H9 (cell line): ENCODE results near the gene POLR3H. TPM values are rescaled to one million over a fixed set of nuclear protein-coding genes. Genes with fewer than 3 reads are reported as not detected.
"Not testable (repeated sequence)": the region's sequence is repeated elsewhere in the genome, so short reads cannot be mapped to it uniquely, and the experiment has no call there.

Experiments
- DNase-seq: peaks from one replicate; pipeline ENCODE4 v3.0.0-alpha.2; 2017
- H2AFZ ChIP-seq: one replicate; pipeline ENCODE4 v1.6.1; 2013; ENCODE audit warnings: mild to moderate bottlenecking, low read length, control low read depth, moderate library complexity
- H2AK5ac ChIP-seq: 2 replicates; pipeline ENCODE4 v1.6.1; 2013; ENCODE audit warnings: low read length, control low read depth, mixed read lengths; ENCODE audit not compliant: insufficient read length
- H2BK120ac ChIP-seq: one replicate; pipeline ENCODE4 v1.6.1; 2013; ENCODE audit warnings: low read depth, mild to moderate bottlenecking, low read length, control low read depth, inconsistent platforms; ENCODE audit not compliant: poor library complexity, severe bottlenecking
- H2BK12ac ChIP-seq: 2 replicates; pipeline ENCODE4 v1.6.1; 2013; ENCODE audit warnings: low read length, control low read depth, mixed read lengths, low read depth; ENCODE audit not compliant: insufficient read length
- H2BK15ac ChIP-seq: 2 replicates; pipeline ENCODE4 v1.6.1; 2013; ENCODE audit warnings: low read depth, low read length, control low read depth
- H2BK20ac ChIP-seq: one replicate; pipeline ENCODE4 v1.6.1; 2013; ENCODE audit warnings: low read depth, mild to moderate bottlenecking, low read length, control low read depth, inconsistent platforms; ENCODE audit not compliant: poor library complexity, severe bottlenecking
- H2BK5ac ChIP-seq: 2 replicates; pipeline ENCODE4 v1.6.1; 2013; ENCODE audit warnings: low read length, control low read depth, mixed read lengths; ENCODE audit not compliant: insufficient read length
- H3K14ac ChIP-seq: 2 replicates; pipeline ENCODE4 v1.6.1; 2013; ENCODE audit warnings: low read length, control low read depth; ENCODE audit not compliant: insufficient read depth
- H3K18ac ChIP-seq: 2 replicates; pipeline ENCODE4 v1.6.1; 2013; ENCODE audit warnings: low read depth, mild to moderate bottlenecking, mixed read lengths, low read length, control low read depth; ENCODE audit not compliant: insufficient read length
- H3K23ac ChIP-seq: 2 replicates; pipeline ENCODE4 v1.6.1; 2013; ENCODE audit warnings: low read length, control low read depth, mixed read lengths, low read depth; ENCODE audit not compliant: insufficient read length
- H3K23me2 ChIP-seq: 2 replicates; pipeline ENCODE4 v1.6.1; 2013; ENCODE audit warnings: low read depth, mild to moderate bottlenecking, mixed read lengths, low read length, control low read depth; ENCODE audit not compliant: insufficient read length, poor library complexity, severe bottlenecking
- H3K27ac ChIP-seq: 2 replicates; pipeline ENCODE4 v1.5.1; 2013; ENCODE audit warnings: low read length, control low read depth, mixed read lengths, low read depth; ENCODE audit not compliant: insufficient read length
- H3K27me3 ChIP-seq: 2 replicates; pipeline ENCODE4 v1.6.1; 2013; ENCODE audit warnings: low read length, control low read depth, inconsistent platforms; ENCODE audit not compliant: insufficient read depth
- H3K4ac ChIP-seq: 2 replicates; pipeline ENCODE4 v1.6.1; 2013; ENCODE audit warnings: low read depth, mild to moderate bottlenecking, control low read depth, inconsistent platforms, low read length, moderate library complexity
- H3K4me1 ChIP-seq: 2 replicates; pipeline ENCODE4 v1.6.1; 2013; ENCODE audit warnings: low read length, control low read depth, inconsistent platforms; ENCODE audit not compliant: insufficient read depth
- H3K4me2 ChIP-seq: 2 replicates; pipeline ENCODE4 v1.6.1; 2013; ENCODE audit warnings: low read length, control low read depth, mixed read lengths; ENCODE audit not compliant: insufficient read length, insufficient read depth
- H3K56ac ChIP-seq: 2 replicates; pipeline ENCODE4 v1.6.1; 2013; ENCODE audit warnings: low read depth, mild to moderate bottlenecking, mixed read lengths, low read length, control low read depth; ENCODE audit not compliant: insufficient read length
- H3K79me1 ChIP-seq: 2 replicates; pipeline ENCODE4 v1.6.1; 2013; ENCODE audit warnings: low read depth, mild to moderate bottlenecking, moderate library complexity, low read length, control low read depth, inconsistent platforms; ENCODE audit not compliant: insufficient read depth, poor library complexity, severe bottlenecking
- H3K79me2 ChIP-seq: 2 replicates; pipeline ENCODE4 v1.6.1; 2013; ENCODE audit warnings: low read length, control low read depth, inconsistent platforms; ENCODE audit not compliant: insufficient read depth
- H3K9ac ChIP-seq: 2 replicates; pipeline ENCODE4 v1.6.1; 2013; ENCODE audit warnings: low read length, control low read depth, mixed read lengths; ENCODE audit not compliant: insufficient read length; ENCODE audit errors: extremely low read depth
- H3K9me3 ChIP-seq: one replicate; pipeline ENCODE4 v1.6.1; 2013; ENCODE audit warnings: low read depth, low read length, inconsistent platforms; ENCODE audit not compliant: control insufficient read depth
- H3T11ph ChIP-seq: one replicate; pipeline ENCODE4 v1.6.1; 2013; ENCODE audit warnings: mild to moderate bottlenecking, low read length, control low read depth, inconsistent platforms
- H4K20me1 ChIP-seq: one replicate; pipeline ENCODE4 v1.6.1; 2013; ENCODE audit not compliant: control insufficient read depth, insufficient read length, insufficient read depth
- H4K5ac ChIP-seq: 2 replicates; pipeline ENCODE4 v1.6.1; 2013; ENCODE audit warnings: low read depth, mild to moderate bottlenecking, mixed read lengths, low read length, control low read depth; ENCODE audit not compliant: insufficient read length
- H4K8ac ChIP-seq: replicated peaks from 2 replicates; pipeline ENCODE4 v1.6.1; 2013; ENCODE audit warnings: low read length, control low read depth, mixed read lengths, low read depth; ENCODE audit not compliant: insufficient read length
- H4K91ac ChIP-seq: 2 replicates; pipeline ENCODE4 v1.6.1; 2013; ENCODE audit warnings: low read depth, mild to moderate bottlenecking, moderate library complexity, mixed read lengths, low read length, control low read depth; ENCODE audit not compliant: insufficient read length
- H3K27ac Mint-ChIP-seq, 3 experiments: 2 replicates in 2 of 3; 3 replicates in 1 of 3; pipeline ENCODE4 v1.8.0; 2020 to 2021; ENCODE audit warnings: mixed read lengths in 3 of 3, mild to moderate bottlenecking in 1 of 3, moderate library complexity in 1 of 3
- H3K27me3 Mint-ChIP-seq: 2 replicates; pipeline ENCODE4 v1.8.0; 2021; ENCODE audit warnings: low read depth, mild to moderate bottlenecking, moderate library complexity, mixed read lengths
- H3K36me3 Mint-ChIP-seq, 3 experiments: 2 replicates in 2 of 3; 3 replicates in 1 of 3; pipeline ENCODE4 v1.8.0; 2020 to 2021; ENCODE audit warnings: low read depth in 3 of 3, mixed read lengths in 3 of 3; ENCODE audit not compliant: insufficient read depth in 1 of 3
- H3K4me1 Mint-ChIP-seq, 2 experiments: 2 replicates each; pipeline ENCODE4 v1.8.0; 2020; ENCODE audit warnings: mixed read lengths in 2 of 2
- H3K4me3 Mint-ChIP-seq, 2 experiments: 2 replicates in 1 of 2; 3 replicates in 1 of 2; pipeline ENCODE4 v1.8.0; 2020 to 2021; ENCODE audit warnings: mild to moderate bottlenecking in 2 of 2, mixed read lengths in 2 of 2, moderate library complexity in 1 of 2
- H3K9me3 Mint-ChIP-seq, 2 experiments: 2 replicates in 1 of 2; 3 replicates in 1 of 2; pipeline ENCODE4 v1.8.0; 2020; ENCODE audit warnings: mild to moderate bottlenecking in 2 of 2, mixed read lengths in 2 of 2, moderate library complexity in 1 of 2
- WGBS: extraction: QIAGEN DNeasy Blood & Tissue Kit; methylation state at CpG from one replicate; pipeline ENCODE4 v1.1.7; 2013; ENCODE audit warnings: missing lambda C conversion rate, low lambda C conversion rate, mixed read lengths; ENCODE audit not compliant: insufficient read length; ENCODE audit errors: extremely low coverage; 5-methylcytosine and 5-hydroxymethylcytosine counted together
- total RNA-seq: library from RNA; stranded (reverse); gene quantifications from 2 replicates; pipeline ENCODE4 v1.2.1, GENCODE V29; 2021
- TF ChIP-seq, protein P1 (sequence below): fragments of 200-600 bp; sonication (generic); conservative IDR thresholded peaks from 3 replicates; pipeline ENCODE4 v1.8.0; 2021; ENCODE audit warnings: antibody characterized with exemption, mild to moderate bottlenecking

POLR3H gene
- total RNA-seq, 1 experiment from 2014 or later = 68.2 TPM

DNA sequence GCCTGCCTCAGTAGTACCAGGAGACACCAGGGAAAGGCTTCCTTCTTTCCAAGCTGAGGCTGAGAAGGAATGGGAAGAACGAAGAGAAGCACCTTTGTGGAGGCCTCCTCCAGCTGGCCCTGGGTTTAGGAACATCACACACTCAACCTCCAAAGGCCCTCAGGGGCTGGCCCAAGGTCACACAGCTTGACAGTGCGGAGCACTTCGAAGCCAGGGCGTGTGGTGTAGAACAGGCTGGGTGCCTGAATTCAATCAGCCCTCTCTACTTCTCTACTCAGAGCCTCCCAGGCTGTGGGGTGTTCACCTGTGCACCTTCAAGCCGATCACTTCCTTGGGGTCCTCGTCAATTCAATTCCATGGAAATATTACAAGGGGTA, 15.8 kb upstream of the POLR3H start:
- no peak overlapping the region for H3K23ac ChIP-seq
- H3K14ac ChIP-seq = no peak overlapping the region
- H3K79me1 ChIP-seq = no peaks in the 10 kb centered on the region
- H3K27me3 ChIP-seq = no peaks in the 10 kb centered on the region
- no peaks in the 10 kb centered on the region for H3K79me2 ChIP-seq
- H3K4me3 Mint-ChIP-seq = no peak overlapping the region
- TF ChIP-seq, protein P1, sequence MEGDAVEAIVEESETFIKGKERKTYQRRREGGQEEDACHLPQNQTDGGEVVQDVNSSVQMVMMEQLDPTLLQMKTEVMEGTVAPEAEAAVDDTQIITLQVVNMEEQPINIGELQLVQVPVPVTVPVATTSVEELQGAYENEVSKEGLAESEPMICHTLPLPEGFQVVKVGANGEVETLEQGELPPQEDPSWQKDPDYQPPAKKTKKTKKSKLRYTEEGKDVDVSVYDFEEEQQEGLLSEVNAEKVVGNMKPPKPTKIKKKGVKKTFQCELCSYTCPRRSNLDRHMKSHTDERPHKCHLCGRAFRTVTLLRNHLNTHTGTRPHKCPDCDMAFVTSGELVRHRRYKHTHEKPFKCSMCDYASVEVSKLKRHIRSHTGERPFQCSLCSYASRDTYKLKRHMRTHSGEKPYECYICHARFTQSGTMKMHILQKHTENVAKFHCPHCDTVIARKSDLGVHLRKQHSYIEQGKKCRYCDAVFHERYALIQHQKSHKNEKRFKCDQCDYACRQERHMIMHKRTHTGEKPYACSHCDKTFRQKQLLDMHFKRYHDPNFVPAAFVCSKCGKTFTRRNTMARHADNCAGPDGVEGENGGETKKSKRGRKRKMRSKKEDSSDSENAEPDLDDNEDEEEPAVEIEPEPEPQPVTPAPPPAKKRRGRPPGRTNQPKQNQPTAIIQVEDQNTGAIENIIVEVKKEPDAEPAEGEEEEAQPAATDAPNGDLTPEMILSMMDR = no peak
- no peak overlapping the region for H2AFZ ChIP-seq
- peaks cover 3% of the 10 kb centered on the region; the same call in 1 of the 2 replicates for H3K4me1 ChIP-seq
- H3K4me2 ChIP-seq = no peak overlapping the region
- H4K91ac ChIP-seq = no peak overlapping the region
- H4K5ac ChIP-seq = no peak overlapping the region
- H3K27ac ChIP-seq = no peak overlapping the region
- no peaks in the 10 kb centered on the region for H3K9me3 Mint-ChIP-seq
- H3K56ac ChIP-seq = no peak overlapping the region
- no CpG with 5 or more reads among the region's 6 CpGs for WGBS
- H2AK5ac ChIP-seq = no peak overlapping the region
- no peaks in the 10 kb centered on the region for H3K36me3 Mint-ChIP-seq
- no peaks in the 10 kb centered on the region for H3K23me2 ChIP-seq
- H3K27ac Mint-ChIP-seq = no peak overlapping the region
- H3K27me3 Mint-ChIP-seq = peaks cover 7% of the 10 kb centered on the region; the same call in 1 of the 2 replicates
- H4K20me1 ChIP-seq = no peaks in the 10 kb centered on the region
- H3K9me3 ChIP-seq = no peaks in the 10 kb centered on the region
- no peak for DNase-seq
- no peak overlapping the region for H2BK12ac ChIP-seq
- no peak overlapping the region for H3K4ac ChIP-seq
- H2BK120ac ChIP-seq = no peak overlapping the region
- no peak overlapping the region for H4K8ac ChIP-seq
- H2BK15ac ChIP-seq = no peak overlapping the region
- H3K9ac ChIP-seq = no peak overlapping the region
- no peak overlapping the region for H3T11ph ChIP-seq
- no peak overlapping the region for H2BK5ac ChIP-seq
- H2BK20ac ChIP-seq = no peak overlapping the region
- H3K4me1 Mint-ChIP-seq = peaks cover 46 to 50% of the 10 kb centered on the region in 2 experiments
- no peak overlapping the region for H3K18ac ChIP-seq

DNA sequence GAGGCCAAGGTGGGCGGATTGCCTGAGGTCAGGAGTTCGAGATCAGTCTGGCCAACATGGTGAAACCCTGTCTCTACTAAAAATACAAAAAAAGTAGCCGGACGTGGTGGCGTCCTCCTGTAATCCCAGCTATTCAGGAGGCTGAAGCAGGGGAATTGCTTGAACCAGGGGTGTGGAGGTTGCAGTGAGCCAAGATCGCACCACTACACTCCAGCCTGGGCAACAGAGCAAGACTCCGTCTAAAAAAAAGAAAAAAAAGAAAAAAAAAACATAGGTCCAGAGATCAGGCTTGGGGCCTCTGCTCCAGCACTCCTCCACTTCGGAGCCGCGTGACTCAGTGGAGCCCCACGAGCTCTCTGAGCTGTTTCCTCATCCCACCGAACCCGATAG, 14.0 kb upstream of the POLR3H start:
- H3K56ac ChIP-seq, H4K20me1 ChIP-seq, H3K27me3 Mint-ChIP-seq, H3K4me1 ChIP-seq, H2BK5ac ChIP-seq, H3K27me3 ChIP-seq, H2AFZ ChIP-seq, H4K8ac ChIP-seq, H3K18ac ChIP-seq, H3K36me3 Mint-ChIP-seq, H2BK120ac ChIP-seq, DNase-seq, H2BK20ac ChIP-seq, H2AK5ac ChIP-seq, H3K79me2 ChIP-seq, H3K23me2 ChIP-seq, H3T11ph ChIP-seq, H3K27ac Mint-ChIP-seq, H2BK15ac ChIP-seq, H3K14ac ChIP-seq, H2BK12ac ChIP-seq, H3K79me1 ChIP-seq, H3K9me3 ChIP-seq, H4K5ac ChIP-seq, H3K9me3 Mint-ChIP-seq, H3K4me3 Mint-ChIP-seq, H4K91ac ChIP-seq, H3K27ac ChIP-seq, H3K4me2 ChIP-seq, H3K23ac ChIP-seq, H3K9ac ChIP-seq, H3K4ac ChIP-seq: not testable (repeated sequence)
- no CpG with 5 or more reads among the region's 13 CpGs for WGBS
- H3K4me1 Mint-ChIP-seq = peaks cover 45 to 54% of the 10 kb centered on the region in 2 experiments
